AG08396 (cell line): ENCODE data around the gene ITGA11.

Source experiments
- DNase-seq: peaks from one replicate; pipeline ENCODE4 v3.0.0; 2012; ENCODE audit warnings: low spot score, mixed read lengths

Gene ITGA11

DNA sequence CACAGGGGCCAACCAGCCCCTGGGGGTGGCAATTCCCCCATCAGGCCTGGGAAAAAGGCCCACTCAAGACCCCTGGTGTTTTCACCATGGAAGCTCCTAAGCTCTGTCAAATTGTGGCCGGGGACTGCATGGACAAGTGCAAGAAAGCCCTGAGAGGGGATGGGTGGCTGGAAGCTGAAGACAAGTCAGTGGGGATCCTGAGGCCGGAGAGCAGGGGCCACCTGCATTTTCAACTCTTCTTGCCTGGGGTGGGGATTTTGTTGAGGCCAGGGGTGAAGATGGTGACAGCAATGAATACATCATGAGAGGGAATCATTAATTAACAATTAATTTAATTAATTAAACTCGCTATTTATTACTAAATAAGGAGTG is 120.5 kb downstream of the ITGA11 start:
- DNase-seq, result no peak

DNA sequence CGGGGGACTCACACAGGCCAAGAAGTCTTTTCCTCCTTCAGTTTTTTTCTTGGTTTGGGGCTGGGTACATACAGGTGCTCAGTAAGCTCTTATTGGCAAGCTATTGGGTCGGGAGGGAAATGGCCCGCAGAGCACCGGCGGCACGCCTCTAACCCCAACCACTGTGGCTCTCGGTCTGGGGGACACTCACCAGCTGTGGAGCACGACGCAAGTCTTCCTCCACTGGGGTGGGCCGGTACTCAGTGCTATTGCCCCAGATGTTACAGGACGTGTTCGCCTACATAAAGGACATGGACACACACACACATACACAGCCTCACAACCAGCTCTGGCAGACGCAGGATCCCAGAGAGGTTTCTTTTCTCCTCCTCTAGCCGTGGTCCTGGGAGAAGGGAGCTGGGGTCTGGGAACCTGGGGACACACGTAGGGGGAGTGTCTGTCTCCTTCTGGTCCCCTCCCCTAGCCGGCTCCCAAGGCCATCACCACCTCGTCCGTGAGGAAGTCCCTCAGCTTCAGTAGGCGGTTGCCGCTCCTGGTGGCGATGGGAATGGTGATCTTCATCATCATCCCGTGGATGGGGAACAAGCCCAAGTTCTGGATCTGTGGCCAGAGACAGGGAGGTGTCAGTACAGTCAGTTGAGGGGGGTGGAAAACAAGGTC is 121.0 kb downstream of the ITGA11 start:
- DNase-seq, result no peak

DNA sequence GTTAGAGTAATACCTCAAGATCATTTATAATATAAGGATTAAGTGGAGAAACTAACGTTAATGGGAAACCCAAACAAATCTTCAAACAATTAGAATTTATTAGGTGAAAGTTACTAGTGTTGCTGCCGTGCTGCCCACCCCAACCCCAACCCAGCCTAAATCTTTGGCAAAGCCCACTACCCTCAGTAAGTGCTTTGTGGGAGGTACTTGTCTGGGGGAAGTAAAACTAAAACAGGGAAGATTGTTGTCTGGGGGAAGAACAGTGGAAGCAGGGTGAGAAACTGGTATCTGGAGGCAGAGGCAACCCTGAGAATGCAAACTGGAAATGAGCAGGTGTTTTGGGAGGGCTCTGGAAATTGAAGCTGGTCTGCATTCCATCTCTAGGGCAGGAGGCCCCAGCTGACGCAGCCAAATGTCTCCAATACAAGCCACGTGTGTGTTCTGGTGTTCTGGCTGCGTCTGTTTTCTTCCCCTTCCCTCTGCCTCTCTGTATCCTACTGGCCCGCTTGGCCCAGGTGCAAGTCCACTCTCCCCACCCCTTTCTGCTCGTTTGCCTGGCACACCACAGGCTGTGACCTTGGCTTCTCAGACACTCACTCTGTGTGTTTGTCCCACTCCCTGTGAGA is 121.7 kb downstream of the ITGA11 start:
- no peak for DNase-seq

DNA sequence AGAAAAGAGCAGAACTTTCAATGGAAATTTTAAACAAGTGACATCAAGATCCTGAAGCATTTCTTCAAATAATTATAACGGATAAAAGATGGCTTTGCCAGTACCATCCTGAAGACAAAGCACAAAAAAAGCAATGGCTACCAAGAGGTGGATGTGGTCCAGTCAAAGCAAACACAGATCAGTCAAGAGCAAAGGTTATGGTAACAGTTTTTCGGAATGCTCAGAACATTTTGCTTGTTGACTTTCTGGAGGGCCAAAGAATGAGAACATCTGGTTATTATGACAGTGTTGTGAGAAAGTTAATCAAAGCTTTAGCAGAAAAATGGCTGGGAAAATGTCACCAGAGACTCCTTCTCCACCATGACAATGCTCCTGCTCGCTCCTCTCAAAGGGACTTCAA is 122.9 kb downstream of the ITGA11 start:
- DNase-seq, result no peak

DNA sequence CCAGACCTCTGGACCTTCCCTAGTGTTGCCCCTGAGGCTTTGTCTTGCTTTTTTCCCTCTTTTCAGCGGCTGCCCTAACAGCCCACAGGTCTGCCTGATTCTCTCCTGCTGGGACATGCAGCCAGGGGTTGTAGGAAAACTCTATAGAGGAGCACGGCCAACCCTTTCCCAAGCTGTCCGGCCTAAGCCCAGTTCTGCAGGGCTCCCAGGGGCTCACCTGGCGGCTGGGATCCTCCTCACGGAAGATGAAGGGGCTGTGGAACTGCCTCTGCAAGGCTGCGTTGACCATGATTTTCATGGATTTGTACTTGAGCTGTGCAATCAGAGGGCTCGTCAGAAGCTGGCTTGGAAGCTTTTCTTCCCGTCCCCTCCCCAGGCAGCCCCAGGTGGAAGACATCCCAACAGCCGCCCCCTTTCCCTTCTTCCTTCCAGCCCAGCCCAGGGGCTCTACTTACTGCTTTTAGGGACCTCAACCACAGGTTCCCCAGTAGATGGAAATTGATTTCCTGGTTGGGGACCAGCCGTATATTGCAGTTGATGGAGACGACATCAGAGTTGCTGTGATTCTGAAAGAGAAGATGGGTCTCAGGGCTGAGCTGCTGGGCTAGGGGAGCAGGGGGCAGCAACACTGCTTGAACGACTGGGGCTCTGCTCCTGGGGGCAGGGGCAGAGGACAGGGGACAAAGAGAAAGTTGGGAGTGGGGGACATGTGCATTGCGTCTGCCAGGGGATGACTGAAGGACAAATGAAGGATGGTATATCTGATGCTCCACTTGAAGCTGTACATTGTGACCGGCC is 124.6 kb downstream of the ITGA11 start:
- no peak for DNase-seq

DNA sequence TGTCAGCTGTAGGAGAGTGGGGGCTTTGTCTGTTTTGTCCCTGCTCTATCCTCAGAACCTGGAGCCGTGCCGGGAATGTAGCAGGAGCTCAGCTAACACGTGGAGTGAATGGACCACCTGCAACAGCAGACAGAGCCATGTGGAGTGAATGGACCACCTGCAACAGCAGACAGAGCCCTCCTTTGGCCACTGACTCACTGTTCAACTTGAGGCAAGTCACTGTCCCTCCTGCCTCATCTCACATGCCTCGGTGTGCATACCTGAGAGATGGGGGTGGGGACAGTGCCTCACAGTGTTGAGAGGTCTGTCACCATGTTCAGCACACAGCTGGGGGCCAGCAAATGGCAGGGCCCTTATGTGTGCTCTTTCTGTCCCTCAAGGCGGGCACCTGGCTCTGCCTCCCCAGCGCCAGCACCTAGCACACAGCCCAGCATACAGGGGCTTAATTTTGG is 126.5 kb downstream of the ITGA11 start:
- no peak for DNase-seq

DNA sequence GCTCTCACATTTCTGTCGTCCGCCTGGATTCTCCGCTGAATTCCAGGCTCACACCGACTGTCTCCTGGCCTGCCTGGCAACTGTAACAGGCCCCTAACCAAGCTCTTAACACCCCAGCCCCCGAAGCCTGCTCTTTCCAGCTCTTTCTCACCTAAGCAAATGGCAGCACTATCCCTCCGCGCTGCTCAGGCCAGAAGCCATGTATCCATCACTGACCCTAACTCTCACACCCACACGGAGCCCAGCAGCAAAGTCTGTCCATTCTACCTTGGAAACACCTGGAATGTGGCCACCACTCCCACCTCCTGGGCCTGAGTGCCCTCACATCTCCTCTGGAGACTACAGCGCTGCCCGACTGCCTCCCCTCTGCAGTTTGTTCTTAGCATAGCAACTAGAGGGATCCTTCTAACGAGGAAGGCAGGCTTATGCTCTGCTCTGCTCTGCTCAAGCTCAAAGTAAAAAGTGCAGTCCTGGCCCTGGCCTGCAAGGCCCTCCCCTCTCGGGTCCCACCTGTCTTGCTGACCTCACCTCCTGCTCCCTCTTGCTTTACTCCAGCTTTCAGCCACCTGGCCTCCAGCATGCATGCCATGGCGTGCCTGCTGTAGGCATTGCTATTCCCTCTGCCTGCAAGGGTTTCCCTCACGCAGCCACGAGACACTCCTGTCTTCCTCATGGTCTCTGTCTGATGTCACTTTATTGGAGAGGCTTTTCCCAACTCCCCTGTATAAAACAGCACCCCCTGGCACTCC is 127.2 kb downstream of the ITGA11 start:
- no peak for DNase-seq

DNA sequence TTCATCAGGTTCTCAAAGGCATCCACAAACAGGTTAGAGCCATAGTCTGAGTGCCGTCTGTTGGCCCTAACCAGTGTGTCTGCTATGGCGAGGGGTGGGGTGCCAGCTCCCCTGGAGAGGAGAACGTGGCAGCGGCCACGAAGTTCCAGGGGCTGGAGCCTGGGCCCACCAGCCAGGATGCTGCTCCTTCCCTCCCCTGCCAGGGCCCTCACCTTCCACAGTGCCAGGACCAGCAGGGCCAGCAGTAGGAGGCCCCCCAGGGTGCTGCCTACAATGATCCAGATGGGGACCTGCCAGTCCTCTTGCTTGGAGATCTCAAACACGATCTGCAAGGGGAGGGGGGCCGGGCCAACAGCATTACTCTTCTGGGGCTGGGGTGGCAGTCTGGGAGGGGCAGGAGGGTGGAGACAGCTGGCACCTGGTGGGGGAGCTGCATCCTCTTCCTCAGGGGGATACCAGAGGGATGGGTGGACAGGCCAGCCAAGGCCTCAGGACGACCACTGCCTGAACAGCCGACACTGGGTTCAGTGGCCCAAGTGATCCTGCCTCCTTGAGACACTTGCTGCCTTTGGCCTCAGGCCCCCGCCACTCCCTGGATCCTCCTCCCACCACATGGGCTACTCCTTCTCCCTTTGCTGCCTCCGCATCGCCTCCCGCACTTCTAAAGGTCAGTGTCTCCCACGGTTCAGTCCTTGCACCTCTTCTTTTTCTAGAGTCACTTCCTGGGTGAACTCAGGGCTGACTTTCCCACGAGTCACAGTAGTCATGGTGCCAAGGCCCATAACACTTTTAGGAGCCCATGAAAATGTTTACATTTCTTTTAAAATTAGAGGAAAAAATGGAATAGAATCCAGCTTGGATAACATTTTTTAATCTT is 128.2 kb downstream of the ITGA11 start:
- DNase-seq, result no peak

DNA sequence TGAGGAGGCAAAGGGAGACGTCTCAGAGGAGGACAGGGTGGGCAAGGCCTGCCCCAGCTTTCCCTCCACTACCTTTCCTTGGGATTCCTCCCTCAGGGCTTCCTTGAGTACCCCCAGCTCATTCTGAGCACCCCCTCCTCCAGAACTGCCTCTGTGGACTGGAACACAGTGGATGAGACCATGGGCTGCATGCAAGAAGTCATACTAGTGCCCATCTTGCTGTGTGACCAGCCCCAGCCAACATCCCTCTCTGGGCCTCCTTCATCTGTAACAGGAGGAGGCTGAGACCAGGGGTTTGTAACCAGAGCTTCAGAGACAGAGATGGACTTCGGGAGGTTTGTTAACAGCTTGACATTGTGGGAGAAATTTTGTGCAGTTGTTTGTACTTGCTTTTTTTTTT is 128.8 kb downstream of the ITGA11 start:
- DNase-seq, result no peak

DNA sequence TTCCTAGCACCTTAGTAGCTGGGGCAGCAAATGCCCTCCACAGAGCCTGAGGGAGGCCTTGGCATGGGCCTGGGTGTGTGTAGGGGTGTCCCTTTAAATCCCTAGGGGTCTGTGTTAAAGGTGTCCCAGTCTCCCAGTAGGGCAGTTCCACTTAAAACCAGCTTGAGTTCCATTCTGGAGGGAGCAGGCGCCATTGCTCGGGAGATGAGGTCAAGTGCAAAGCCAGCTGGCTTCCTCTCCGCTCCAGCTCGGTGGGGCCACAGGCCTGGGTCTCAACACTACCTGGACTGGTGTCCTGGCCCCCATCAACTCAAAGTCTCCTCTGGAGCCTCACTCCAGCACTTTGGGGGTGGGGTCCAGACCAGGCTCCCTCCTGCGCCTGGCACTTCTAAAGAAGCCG is 129.2 kb downstream of the ITGA11 start:
- no peak for DNase-seq

DNA sequence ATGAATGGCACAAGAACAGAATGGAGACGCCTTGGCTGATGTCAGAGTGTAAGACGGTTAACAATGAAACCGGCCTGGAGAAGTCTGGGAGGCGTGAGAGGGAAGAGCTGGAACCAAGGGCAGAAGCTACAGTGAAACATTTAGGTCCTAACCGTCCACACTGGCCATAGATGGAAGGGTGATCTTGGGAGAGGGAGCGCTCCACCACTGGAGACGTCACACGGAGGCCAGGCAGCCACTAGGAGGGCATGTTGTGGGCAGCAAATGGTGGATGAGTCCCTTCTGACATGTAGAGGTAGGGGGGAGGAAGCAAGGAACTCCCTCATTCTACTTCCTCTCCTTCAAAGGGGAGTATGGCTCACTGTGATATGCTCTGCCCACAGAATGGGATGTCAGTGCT is 130.7 kb downstream of the ITGA11 start:
- DNase-seq, result no peak

DNA sequence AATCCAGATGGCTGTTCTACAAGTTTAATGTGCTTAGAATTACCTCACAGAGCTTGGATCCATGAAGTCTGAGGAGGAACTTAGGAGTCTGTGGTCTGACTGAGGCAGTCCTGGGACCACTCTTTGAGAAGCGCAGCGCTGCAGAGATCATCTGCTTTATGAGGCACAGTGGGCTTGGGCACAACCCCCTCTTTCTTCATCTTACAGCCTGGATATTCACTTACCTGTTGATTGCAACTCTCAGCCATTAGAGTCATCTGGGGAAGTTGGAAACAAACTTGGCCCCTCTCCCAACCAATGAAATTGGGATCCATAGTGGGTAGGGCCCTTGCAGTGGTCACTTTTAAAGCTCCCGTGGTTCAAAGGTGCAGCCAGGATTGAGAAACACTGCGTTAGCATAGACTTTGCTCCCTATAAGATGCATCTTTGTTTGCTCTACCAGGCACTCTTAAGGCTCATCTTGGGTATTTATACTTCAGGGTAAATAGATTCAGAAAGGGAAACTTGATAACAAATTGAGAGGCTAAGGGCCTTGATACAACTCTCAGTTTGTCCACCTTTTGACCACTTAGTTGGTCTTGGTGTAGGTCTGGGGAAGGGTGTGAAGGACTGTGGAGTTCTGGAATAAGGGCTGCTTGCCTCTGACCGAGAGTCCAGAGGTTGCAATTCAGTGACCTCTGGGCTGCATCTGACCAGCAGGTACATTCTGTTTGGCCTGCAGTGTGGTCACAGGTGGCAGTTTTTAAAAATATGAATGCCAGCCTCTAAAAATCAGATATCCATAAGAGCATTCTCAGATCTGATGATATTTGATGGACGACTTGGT is 131.6 kb downstream of the ITGA11 start:
- no peak for DNase-seq

DNA sequence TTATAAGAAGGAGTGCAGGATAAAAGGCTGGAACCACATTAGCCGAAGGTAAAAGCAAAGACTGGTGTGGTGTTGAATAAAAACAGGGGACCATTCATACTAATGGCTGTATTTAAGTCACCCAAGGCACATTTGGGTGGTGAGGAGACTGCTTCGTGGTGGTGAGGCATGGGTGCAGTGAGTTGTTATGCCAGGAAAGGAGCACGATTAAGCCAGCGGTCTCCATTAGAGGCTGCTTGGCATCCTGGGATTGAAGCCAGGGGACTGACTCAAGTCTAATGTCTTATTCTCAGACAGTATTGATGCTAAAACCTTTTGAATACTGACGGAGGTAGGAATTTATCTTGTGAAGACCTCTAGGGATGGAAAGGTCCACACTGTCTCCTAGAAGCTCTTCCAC is 132.5 kb downstream of the ITGA11 start:
- no peak for DNase-seq

DNA sequence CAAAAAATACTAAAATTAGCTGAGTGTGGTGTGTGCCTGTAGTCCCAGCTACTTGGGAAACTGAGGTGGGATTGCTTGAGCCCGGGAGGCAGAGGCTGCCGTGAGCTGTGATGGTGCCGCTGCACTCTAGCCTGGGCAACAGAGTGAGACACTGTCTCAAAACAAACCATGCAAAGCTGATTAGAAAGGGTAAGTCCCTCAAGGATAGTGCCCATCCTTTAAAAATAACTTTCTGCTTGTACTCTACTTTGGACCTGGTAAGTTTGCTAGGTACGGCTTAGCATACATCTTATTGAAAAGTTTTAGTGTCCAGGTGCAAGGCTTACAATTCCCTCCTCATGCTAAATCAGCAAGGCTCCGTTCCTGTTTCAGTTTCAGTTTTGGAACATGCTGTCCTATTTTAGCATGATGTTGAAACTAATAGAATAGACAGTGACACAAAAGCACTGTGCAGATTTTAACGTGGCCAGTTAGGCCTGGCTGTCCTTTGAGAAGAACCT is 133.0 kb downstream of the ITGA11 start:
- no peak for DNase-seq

DNA sequence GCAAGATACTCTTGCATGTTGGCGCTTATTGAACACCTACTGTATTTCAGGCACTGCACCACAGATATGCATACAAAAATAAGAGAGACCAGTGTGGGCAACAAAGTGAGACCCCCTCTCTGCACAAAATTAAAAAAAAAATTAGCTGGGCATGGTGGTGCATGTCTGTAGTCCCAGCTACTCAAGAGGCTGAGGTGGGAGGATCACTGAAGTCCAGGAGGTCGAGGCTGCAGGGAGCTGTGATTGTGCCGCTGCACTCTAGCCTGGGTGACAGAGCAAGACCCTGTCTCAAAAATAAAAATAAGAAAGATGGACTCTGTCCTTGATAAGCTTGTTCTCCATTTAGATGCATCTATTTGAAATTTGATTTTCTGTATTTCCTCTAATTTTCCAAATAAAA is 133.6 kb downstream of the ITGA11 start:
- no peak for DNase-seq

DNA sequence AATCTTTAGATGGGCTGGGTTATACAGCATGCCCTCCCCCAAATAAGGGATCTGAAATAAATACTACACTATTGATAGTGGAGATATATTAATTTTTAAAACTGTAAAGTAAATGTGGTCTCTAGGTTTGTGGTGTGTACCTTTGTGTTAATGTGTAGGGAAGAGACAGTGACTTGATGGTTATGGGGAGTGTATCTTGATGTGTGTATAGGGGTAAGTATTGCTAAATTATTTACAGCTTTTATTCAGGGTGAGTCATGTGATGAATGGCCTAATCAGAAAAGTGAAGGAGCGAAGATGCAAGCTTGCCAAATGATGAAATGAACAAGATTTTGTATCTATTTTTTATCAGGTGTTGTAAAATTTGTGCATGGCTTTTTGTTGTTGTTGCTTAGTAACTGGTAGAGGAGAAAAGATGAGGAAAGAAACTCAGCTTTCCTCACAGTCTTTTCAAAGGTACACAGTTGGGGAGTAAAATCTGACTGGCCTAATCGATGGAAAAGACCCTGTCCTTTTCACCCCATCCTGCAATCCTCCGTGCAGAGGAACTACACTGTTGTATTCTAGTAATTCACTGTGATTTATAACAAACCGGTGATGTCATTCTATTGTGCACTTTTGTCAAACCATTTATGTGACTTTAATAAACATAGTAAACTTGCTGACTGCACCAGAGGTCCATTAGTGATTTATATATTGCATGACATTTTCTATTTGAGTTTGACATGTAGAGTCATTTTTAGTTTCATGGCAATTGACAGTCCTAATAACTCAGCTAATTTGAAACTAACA is 136.8 kb downstream of the ITGA11 start:
- no peak for DNase-seq

DNA sequence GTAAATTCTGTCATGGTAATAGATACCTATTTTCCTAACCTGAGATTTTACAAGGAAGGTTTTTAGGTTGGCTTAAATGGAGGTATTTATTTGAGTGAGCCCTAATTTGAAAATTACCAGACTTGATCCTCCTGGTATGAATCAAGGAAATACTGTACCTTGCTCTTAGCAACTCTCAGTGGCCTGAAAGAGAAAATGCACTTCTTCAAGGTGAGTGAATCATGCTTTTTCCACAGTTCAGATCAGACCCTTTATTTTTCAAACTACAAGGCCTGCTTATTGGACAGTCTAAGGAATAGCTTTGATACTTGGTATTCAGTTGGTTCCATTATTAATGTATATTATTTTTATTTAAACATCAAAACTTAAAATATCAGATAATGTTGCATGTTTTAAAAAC is 139.0 kb downstream of the ITGA11 start:
- no peak for DNase-seq

DNA sequence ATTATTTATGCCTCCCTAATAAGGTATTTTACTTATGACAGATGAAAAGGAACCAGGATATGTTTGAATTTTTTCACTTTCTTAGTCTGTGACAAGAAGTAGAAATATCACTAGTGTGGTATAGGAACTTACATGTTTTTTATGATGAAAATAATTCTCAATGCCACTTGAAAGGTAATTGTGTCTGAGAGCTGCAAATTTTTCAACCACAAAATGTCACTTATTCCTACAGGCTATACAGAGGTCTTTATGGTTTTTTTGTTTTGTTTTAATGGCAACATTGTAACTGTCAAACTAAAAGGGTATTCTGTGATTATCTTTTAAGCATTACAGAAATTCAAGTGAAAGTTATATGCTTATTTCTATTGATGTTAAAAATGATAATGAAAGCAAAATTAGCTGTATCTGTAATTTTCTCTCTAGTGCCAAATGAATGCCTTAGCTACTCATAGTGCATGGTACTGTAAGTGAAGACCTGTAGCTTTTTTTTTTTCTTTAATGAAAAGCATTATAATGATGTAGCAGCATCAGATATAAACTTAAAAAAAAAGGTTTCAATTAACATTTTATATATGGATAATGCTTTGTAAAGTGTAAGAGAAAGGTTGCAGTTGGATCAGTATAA is 139.7 kb downstream of the ITGA11 start:
- DNase-seq, result no peak

DNA sequence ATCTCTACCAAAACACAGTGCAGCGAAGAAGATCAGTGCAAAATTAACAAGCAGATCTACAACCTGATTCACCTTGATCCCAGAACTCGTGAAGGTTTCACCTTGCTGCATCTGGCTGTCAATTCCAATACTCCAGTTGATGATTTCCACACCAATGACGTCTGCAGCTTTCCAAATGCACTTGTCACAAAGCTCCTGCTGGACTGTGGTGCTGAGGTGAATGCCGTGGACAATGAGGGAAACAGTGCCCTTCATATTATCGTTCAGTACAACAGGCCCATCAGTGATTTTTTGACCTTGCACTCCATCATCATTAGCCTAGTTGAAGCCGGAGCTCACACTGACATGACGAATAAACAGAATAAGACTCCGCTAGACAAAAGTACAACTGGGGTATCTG is 141.2 kb downstream of the ITGA11 start:
- no peak for DNase-seq
